Coronary artery (tissue), 2 donors: ENCODE measurements around the gene FAM111A.

ENCODE experiments used
- DNase-seq: peaks from one replicate; pipeline ENCODE4 v3.0.0-alpha.2; 2017; ENCODE audit warnings: low spot score
- H3K27ac ChIP-seq, 2 donors: fragments of 200-600 bp; sonication (generic); one replicate each; pipeline ENCODE4 v1.5.1; 2016 to 2019
- H3K4me3 ChIP-seq: fragments of 200-600 bp; sonication (generic); 2 replicates; pipeline ENCODE4 v1.5.1; 2016; ENCODE audit warnings: mild to moderate bottlenecking, moderate library complexity
- CTCF ChIP-seq: fragments of 200-600 bp; sonication (generic); IDR thresholded peaks from one replicate; pipeline ENCODE4 v1.5.1; 2019; ENCODE audit warnings: antibody characterized with exemption

Gene FAM111A

GRCh38 chr11:59187587-59187986 is 44.9 kb downstream of the FAM111A start:
- DNase-seq: no peak
- H3K4me3 ChIP-seq: no peak overlapping the region
- no peak for TF ChIP-seq CTCF
- H3K27ac ChIP-seq: peak overlapping the region in 1 of 2 donors; percentile 27

GRCh38 chr11:59188954-59189353 is 46.3 kb downstream of the FAM111A start:
- no peak overlapping the region for H3K27ac ChIP-seq
- DNase-seq: no peak
- no peak for TF ChIP-seq CTCF
- H3K4me3 ChIP-seq: no peak overlapping the region

GRCh38 chr11:59189986-59190385 is 47.3 kb downstream of the FAM111A start:
- H3K27ac ChIP-seq: peak overlapping the region in 1 of 2 donors; percentile 34
- no peak overlapping the region for H3K4me3 ChIP-seq
- TF ChIP-seq CTCF: no peak
- DNase-seq: no peak

GRCh38 chr11:59191095-59191494 is 48.4 kb downstream of the FAM111A start:
- DNase-seq: no peak
- Histone ChIP-seq H3K27ac (no peak overlapping the region), H3K4me3 (no peak overlapping the region)
- TF ChIP-seq CTCF: no peak

GRCh38 chr11:59191890-59192289 is 49.2 kb downstream of the FAM111A start:
- no peak overlapping the region for H3K4me3 ChIP-seq
- no peak overlapping the region for H3K27ac ChIP-seq
- TF ChIP-seq CTCF: no peak
- no peak for DNase-seq

GRCh38 chr11:59192446-59193020 is 49.9 kb downstream of the FAM111A start:
- Histone ChIP-seq H3K4me3 (no peak overlapping the region), H3K27ac (no peak overlapping the region)
- DNase-seq: no peak
- TF ChIP-seq CTCF: no peak

- Histone ChIP-seq H3K27ac (no peak overlapping the region), H3K4me3 (no peak overlapping the region)
- DNase-seq: no peak
- no peak for TF ChIP-seq CTCF
Measured at GRCh38 chr11:59193587-59194130, 51.0 kb downstream of the FAM111A start.
